SH-SY5Y (cell line): Measurements from ENCODE around the gene KIF1A.

ENCODE experiments used
- GATA2 ChIP-seq: IDR thresholded peaks from 2 replicates; pipeline ENCODE4 v1.6.1; 2011; ENCODE audit warnings: mild to moderate bottlenecking, low read depth, low read length
- GATA3 ChIP-seq: IDR thresholded peaks from 2 replicates; pipeline ENCODE4 v1.6.1; 2011; ENCODE audit warnings: low read depth, mild to moderate bottlenecking, low read length, moderate library complexity

Gene KIF1A

DNA sequence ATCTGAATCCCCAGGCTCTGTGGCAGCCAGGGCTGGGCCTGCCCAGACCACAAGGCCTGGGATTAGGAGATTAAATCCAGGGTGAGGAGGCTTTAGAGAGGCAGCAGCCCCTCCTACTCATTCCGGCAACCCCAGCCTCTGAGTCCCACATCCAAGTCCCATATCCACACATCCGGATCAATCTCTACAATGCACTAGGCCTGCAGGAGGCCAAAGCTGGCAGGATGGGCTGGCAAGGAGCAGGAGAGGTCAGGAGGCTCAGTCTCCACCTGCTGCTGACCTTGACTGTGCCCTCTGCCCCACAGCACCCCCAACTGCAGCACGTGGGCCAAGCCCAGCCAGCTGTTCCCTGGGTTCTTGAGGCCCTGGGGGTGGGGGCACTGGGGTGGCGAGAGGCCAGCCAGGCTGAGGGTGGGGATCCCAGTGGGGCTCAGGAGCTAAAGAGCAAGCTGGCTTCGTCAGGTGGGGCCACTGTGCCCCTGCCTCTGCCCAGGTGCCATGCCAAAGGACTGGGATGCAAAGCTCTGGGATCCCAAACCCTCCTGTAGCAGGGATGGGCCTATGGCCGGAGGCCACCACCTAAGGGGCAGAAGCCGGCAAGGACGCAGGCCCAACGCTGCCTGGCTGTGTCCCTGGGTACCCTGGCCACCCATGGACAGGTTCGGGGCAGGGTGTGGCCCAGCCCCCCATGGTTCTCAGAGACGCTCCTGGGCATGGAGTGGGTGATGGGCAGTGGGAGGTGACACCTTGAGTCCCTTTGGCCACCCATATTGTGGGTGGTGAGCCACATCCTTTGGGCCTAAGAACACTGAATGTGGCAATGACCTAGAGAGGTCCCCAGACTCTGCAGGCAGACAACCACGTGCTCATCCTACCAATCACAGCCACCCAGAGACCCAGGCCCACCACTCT, 3.2 kb downstream of the KIF1A start:
- TF ChIP-seq GATA3 (no peak), GATA2 (no peak)

DNA sequence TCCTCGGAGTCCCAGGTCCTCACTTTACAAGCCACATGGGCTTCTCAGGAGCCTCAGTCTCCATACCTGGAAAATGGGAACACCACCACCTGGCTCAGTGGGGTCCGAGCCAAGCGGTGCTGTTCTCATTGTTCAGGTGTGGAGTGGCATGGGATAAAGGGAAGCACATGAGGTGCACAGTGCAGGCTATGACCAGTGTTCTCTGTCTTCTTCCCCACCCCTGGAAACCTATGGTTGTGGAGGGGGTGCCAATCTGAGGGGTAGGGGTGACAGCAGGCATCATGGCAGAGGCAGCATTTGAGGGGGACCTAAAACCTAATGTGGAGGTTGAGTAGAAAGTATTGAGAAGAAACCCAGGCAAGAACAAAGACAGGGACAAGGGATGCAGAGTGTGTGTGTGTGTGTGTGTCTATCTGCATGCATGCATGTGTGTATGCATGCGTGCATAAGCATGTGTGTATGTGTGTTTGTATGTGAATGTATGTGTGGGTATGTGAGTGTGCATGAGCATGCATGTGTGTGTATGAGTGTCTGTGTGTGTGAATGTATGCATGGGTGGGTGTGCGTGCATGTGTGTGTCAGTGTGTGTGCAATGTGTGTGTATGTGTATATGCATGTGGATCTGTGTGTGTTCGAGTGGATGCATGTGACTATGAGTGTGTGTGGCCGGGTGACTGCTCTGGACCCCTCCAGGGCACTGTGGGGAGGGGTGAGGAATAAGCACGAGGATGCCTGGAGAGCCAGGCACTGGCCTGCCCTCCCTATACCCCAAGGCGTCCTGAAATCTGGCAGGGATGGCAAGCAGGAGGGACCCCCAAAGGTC, 4.0 kb downstream of the KIF1A start:
- TF ChIP-seq GATA2, result no peak
- no peak for TF ChIP-seq GATA3

DNA sequence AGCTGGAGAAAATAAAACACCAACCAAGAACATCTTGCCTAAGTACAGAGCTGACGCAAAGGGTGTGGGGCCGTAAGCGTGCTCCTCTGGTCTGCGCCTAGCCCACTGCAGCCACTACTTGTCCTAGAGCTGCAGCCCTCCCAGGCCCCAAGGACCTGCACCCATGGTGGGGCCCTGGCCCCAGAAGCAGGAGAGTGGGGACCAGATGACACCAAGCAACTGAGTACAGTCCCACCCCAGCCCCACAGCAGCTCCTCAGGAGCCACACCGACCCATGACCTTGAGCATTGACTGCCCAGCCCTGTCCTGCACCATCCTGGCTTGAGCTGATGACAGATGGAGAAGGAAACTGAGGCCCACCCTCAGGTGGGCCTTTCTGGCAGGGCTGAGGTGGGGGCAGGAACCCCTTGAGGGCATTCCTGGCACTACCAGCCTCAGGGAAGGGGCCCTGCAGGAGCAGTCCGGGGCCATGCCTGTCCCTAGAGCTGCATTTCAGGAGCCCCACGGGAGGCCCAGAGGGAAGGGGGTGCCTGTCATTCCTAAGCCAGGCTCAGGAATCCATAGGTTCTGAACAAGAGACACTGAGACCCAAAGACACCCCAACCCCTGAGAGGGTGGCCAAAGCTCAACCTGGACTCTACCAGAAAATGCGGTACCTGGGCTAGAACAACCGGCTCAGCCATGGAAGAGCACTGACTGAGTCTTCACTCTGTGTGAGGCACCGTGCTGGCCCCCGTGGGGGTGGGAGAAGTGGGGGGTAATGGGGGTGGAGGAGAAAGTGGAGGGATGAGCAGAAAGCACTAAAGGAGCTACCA, 4.9 kb downstream of the KIF1A start:
- TF ChIP-seq GATA3 (no peak), GATA2 (no peak)

DNA sequence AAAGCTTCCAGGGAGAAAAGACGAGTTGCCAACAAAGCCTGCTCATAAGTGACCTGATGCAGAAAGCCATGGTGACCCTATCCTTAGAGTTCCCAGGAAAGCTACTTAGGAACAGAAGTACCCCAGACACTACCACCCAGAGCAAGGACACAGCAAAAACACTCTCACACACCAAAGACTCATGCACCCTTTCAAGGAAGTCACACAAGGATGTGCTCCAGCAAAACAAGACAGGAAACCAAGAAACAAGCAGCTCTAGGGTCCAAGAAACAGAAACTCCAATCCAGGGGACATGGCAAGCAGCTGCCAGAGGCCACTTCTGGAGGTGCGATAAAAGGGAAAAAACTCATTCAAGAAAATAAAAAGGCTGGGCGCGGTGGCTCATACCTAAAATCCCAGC, 5.7 kb downstream of the KIF1A start:
- no peak for TF ChIP-seq GATA3

DNA sequence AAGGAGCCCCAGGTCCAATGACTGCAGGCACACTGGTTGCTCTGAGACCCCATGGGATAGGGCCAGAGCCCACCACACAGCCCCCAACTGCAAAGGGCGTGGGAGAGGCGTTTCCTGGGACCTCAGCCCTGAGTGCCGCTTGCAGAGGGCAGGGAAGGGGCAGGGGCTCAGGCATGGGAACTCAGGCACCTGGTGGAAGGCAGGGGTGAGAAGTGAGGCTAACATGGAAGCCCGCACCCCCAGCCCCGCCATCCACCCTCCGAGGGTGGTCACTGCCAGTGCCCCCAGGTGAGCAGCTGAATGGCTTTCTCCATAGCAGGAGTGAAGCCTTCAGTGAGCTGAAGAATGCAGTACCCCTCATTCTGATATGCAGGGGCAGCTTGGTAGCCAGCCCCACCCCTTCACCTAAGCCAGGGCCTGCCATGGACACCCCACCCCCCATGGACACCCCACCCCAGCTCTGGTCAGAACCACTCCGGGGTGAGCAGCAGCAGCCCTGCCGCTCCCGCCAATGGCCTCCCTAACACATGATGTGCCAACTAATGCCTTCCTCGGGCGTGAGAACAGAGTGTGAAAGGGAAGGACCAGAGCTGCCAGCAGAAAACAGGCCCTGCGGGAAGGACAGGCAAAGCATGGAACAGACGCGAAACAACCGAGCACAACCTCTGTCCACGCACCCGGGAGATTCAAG, 6.6 kb downstream of the KIF1A start:
- no peak for TF ChIP-seq GATA2
- TF ChIP-seq GATA3, result no peak

DNA sequence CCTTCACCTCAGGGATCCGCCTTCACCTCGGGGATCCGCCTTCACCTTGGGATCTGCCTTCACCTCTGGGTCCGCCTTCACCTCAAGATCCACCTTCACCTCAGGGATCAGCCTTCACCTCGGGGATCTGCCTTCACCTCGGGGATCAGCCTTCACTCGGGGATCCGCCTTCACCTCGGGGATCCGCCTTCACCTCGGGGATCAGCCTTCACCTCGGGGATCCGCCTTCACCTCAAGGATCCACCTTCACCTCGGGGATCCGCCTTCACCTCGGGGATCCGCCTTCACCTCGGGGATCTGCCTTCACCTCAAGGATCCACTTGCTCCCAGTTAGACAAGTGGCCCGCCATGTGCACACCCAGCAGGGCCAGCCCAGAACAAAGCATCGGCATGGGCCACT, 7.3 kb downstream of the KIF1A start:
- no peak for TF ChIP-seq GATA3
- TF ChIP-seq GATA2, result no peak

DNA sequence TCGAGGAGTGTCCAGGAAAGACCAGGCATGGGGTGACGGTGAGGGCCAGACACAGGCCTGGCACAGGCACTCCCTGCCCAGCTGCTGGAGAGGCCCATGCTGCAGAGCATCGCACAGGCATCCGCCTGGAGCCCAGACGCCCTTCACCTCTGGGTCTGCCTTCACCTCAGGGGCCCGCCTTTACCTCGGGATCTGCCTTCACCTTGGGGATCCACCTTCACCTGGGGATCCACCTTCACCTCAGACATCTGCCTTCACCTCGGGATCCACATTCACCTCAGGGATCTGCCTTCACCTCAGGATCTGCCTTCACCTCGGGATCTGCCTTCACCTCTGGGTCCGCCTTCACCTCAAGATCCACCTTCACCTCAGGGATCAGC, 7.7 kb downstream of the KIF1A start:
- TF ChIP-seq GATA2 (no peak), GATA3 (no peak)

DNA sequence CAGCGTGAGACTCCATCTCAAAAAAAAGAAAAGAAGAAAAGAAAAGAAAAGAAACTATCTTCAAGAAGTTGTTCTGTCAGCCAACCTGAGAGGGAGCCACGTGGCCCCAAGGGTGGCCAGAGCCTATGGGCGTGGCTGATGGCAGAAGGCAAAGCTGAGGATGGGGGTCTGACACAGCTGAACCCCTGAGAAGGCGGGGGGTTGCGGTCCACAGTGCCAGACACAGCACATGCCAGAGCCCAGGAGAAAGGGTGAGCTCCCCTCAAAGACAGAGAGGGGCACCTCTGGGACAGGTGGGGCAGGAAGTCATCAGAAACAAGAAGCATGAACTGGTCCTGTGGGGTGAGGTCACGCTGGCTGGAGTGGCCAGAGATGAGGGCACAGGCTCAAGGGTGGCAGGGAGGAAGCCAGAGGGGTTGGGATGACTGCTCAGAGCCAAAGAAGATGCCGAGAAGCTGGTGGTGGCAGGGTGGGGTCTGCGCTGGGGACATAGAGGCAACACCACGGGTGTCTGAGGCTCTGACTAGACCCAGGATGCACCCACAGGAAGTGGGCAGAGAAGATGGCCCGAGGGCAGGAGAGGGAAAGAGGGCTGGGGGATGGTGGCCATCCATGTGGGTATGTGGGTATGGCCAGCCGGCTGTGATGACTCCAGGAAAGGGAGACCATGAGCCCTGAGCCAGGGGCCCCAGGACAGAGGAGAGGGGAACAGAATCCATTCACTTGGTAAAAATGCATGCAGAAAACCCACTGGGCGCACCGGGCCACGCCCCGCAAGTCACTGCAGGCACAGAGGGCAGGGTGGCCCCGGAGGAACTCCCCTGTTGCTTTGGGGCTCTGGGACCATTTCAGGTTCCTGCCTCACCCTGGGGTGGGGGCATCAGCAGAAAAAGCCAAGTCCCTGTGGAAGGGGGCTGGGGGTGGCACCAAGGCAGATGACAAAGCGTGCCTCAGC, 8.4 kb downstream of the KIF1A start:
- TF ChIP-seq GATA3, result no peak
- TF ChIP-seq GATA2, result no peak

DNA sequence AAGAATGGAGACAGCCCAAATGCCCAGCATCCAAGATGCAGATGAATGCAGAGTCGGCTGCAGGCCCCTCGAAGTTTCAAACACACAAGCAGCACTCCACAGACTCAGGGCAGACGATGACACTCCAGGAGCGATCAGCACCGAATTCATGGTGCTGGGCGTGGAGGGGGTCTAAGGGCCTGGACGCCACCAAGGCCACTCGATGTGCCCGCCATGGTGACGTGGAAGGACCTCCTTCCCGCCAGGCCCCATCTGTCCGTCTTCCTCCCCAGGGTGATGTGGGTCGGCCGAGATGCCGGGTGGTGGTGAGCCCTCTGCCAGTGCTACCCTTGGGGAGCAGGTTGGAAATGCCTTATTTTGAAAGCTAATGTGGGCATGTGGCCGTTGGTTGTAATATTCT, 9.4 kb downstream of the KIF1A start:
- no peak for TF ChIP-seq GATA3
- no peak for TF ChIP-seq GATA2

DNA sequence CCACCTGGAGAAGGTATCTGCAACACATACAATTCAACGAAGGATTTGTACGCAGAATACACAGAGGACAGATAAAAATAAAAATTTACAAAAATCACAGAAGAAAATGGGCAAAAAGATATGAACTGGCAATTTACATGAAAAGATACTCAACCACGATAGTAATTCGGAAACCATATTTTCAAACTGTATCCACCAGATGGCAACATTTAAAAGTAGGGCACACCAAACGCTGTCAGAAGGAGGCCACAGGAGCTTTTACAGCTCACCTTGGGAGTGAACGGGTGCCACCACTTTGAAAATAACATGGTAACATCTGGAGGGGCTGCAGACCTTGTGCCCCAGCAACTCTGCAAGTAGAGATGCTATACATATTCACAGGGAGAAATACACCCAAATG, 9.8 kb downstream of the KIF1A start:
- no peak for TF ChIP-seq GATA3
- TF ChIP-seq GATA2, result no peak

DNA sequence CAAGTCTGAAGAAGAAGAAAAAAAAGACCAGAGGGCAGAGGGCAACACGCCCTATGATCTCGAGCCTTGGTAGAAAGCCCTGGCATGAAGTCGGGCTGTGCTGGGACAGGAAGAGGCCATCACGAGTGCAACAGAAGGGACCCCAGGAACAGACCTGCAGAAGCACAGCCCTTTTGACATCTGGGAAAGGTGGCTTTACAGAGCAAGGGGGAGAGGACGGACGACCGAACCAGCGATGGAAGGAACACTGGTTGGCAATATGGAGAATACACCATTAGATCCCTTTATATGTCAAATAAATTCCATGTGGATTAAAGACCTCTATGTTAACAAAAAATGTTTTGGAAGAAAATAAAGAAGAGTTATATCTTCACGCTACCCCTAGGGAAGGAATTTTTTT, 10.7 kb downstream of the KIF1A start:
- no peak for TF ChIP-seq GATA3

DNA sequence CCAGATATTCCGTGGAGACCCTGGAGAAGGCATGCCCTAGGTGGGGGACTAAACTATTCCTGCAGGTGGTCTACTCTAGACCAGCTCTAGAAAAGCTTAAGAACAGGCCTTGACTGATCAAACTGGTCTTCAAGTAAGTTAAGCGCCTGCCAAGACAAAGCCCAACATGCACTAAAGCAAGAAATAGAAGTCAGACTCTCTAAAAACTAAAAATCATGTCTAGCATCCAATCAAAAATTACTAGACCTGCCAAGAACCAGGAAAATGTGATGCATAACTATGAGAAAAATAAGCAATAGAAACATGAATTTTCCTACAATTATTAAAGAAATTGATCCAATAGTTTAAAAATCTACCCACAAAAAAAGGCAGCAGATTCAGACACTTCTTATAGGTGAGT, 13.6 kb downstream of the KIF1A start:
- TF ChIP-seq GATA3 (no peak), GATA2 (no peak)

DNA sequence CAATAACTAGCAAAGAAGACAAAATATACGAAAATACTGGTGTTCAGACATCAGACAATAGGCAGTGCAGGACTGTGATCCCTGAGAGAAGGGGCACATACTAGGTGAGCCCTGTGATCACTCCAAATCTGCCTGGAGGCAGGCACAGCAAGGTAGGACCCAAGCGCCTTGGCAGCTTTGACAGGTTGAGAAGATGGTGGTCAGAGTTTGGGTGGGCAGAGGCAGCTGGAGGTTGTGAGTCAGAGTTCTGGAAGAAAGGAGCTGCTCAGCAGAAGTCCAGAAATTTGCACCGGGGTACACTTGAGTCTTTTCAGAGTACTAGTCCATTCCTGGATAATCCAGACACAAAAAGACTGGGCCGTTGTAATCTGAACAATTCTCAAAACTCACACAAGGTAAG, 14.0 kb downstream of the KIF1A start:
- no peak for TF ChIP-seq GATA2
- no peak for TF ChIP-seq GATA3
